Body of pancreas (tissue), 4 donors: ENCODE measurements around the gene KCNMB2. TPM values are rescaled to one million over a fixed set of nuclear protein-coding genes. Genes with fewer than 3 reads are reported as not detected.

ENCODE experiments used
- ATAC-seq: fragments of 150-250 bp; one replicate; pipeline ENCODE4 v1.9.1; 2016
- DNase-seq, 4 donors: peaks; one replicate each; pipeline ENCODE4 v3.0.0-alpha.2; 2019
- H3K27ac ChIP-seq, 4 donors: fragments of 200-600 bp; sonication (generic); 1 replicate in 3 of 4; 2 replicates in 1 of 4; pipeline versions ENCODE4 v1.5.1 to v1.6.1; 2016 to 2019; ENCODE audit warnings: mild to moderate bottlenecking in 1 of 4, mixed read lengths in 1 of 4, moderate library complexity in 1 of 4
- H3K27me3 ChIP-seq, 2 donors: fragments of 200-600 bp; sonication (generic); one replicate each; pipeline ENCODE4 v1.6.0; 2016; ENCODE audit warnings: mild to moderate bottlenecking in 1 of 2
- H3K36me3 ChIP-seq, 2 donors: fragments of 200-600 bp; sonication (generic); replicated peaks in 1 of 2; 2 replicates each; pipeline ENCODE4 v1.5.1; 2016; ENCODE audit warnings: low read depth in 2 of 2; ENCODE audit not compliant: insufficient read depth in 1 of 2
- H3K4me1 ChIP-seq: fragments of 200-600 bp; sonication (generic); one replicate; pipeline ENCODE4 v1.6.0; 2016
- H3K4me3 ChIP-seq, 2 donors: fragments of 200-600 bp; sonication (generic); 1 replicate in 1 of 2; 2 replicates in 1 of 2; pipeline ENCODE4 v1.5.1; 2016 to 2019
- H3K9me3 ChIP-seq, 3 donors: fragments of 200-600 bp; sonication (generic); 1 replicate in 2 of 3; 2 replicates in 1 of 3; pipeline ENCODE4 v1.5.1; 2016
- CTCF ChIP-seq, 7 experiments: fragments of 450-650 bp in 4 of 7; fragments of 200-600 bp in 3 of 7; sonication (generic) in 3 of 7; IDR thresholded peaks; one replicate each; pipeline ENCODE4 v1.5.1; 2016 to 2019; ENCODE audit warnings: antibody characterized with exemption in 7 of 7
- POLR2A ChIP-seq, 3 donors: fragments of 450-650 bp; IDR thresholded peaks; one replicate each; pipeline ENCODE4 v1.6.1; 2016; ENCODE audit warnings: antibody characterized with exemption in 3 of 3, mild to moderate bottlenecking in 2 of 3
- WGBS, 2 donors: methylation state at CpG; one replicate each; pipeline ENCODE4 v1.1.5; 2017; 5-methylcytosine and 5-hydroxymethylcytosine counted together
- intact Hi-C: fragments of 100-400 bp; cut with DNase I; formaldehyde crosslinking; loops from one replicate; pipeline ENCODE4 v1.15.1; 2023
- total RNA-seq, 2 donors: library from RNA; depleted of rRNA; stranded (reverse); fragments of >200 nt; gene quantifications; one replicate each; pipeline ENCODE4 v1.1.0, GENCODE V29; 2016

KCNMB2 gene
- total RNA-seq, 2 donors from 2014 or later = 2.3 TPM; not detected in 1

GRCh38 chr3:178558637-178559036, 22.4 kb downstream of the KCNMB2 start:
- DNase-seq = no peak
- ATAC-seq = no peak
- Histone ChIP-seq H3K4me1 (no peaks in the 10 kb centered on the region), H3K27ac (no peak overlapping the region), H3K27me3 (no peaks in the 10 kb centered on the region), H3K9me3 (no peaks in the 10 kb centered on the region), H3K4me3 (no peak overlapping the region), H3K36me3 (no peaks in the 10 kb centered on the region)
- WGBS, 2 donors = 76 to 81% methylated on average over 8 of the region's 8 CpGs
- intact Hi-C loops = no loop called here
- TF ChIP-seq CTCF (IDR thresholded peaks at IDR 0.05) (no peak), POLR2A (IDR thresholded peaks at IDR 0.05) (no peak)

GRCh38 chr3:178560759-178561158, 24.5 kb downstream of the KCNMB2 start:
- H3K4me1 ChIP-seq = no peaks in the 10 kb centered on the region
- no peak for TF ChIP-seq CTCF (IDR thresholded peaks at IDR 0.05)
- TF ChIP-seq POLR2A (IDR thresholded peaks at IDR 0.05) = no peak
- no peak overlapping the region for H3K27ac ChIP-seq
- WGBS, 2 donors = 56 to 73% methylated on average over 3 of the region's 3 CpGs
- DNase-seq (no peak), ATAC-seq (no peak)
- no peaks in the 10 kb centered on the region for H3K27me3 ChIP-seq
- no peaks in the 10 kb centered on the region for H3K36me3 ChIP-seq
- intact Hi-C loops = no loop called here
- no peaks in the 10 kb centered on the region for H3K9me3 ChIP-seq
- no peak overlapping the region for H3K4me3 ChIP-seq

- no peaks in the 10 kb centered on the region for H3K9me3 ChIP-seq
- H3K36me3 ChIP-seq = no peaks in the 10 kb centered on the region
These were observed 25.0 kb downstream of the KCNMB2 start for GRCh38 chr3:178561239-178561638.

GRCh38 chr3:178562143-178562946, 26.1 kb downstream of the KCNMB2 start:
- DNase-seq (no peak), ATAC-seq (no peak)
- no peak overlapping the region for H3K4me3 ChIP-seq
- no peaks in the 10 kb centered on the region for H3K4me1 ChIP-seq
- no peaks in the 10 kb centered on the region for H3K9me3 ChIP-seq
- 83 to 84% methylated on average over 4 of the region's 4 CpGs for WGBS, 2 donors
- H3K27me3 ChIP-seq = no peaks in the 10 kb centered on the region
- no peak overlapping the region for H3K27ac ChIP-seq
- TF ChIP-seq CTCF (IDR thresholded peaks at IDR 0.05) (no peak), POLR2A (IDR thresholded peaks at IDR 0.05) (no peak)
- H3K36me3 ChIP-seq = no peaks in the 10 kb centered on the region
- intact Hi-C loops = no loop called here

More at GRCh38 chr3:178561239-178561638, 25.0 kb downstream of the KCNMB2 start:
- H3K4me1 ChIP-seq = no peaks in the 10 kb centered on the region
- H3K27me3 ChIP-seq = no peaks in the 10 kb centered on the region
- no peak overlapping the region for H3K27ac ChIP-seq
- no peak overlapping the region for H3K4me3 ChIP-seq
- DNase-seq = no peak
- TF ChIP-seq CTCF (IDR thresholded peaks at IDR 0.05) (no peak), POLR2A (IDR thresholded peaks at IDR 0.05) (no peak)
- no peak for ATAC-seq
- WGBS, 2 donors = 80 to 94% methylated on average over 4 of the region's 4 CpGs
- intact Hi-C loops = no loop called here

GRCh38 chr3:178562947-178563232, 26.7 kb downstream of the KCNMB2 start:
- no peak overlapping the region for H3K27ac ChIP-seq
- no peaks in the 10 kb centered on the region for H3K9me3 ChIP-seq
- intact Hi-C loops = no loop called here
- TF ChIP-seq POLR2A (IDR thresholded peaks at IDR 0.05) (no peak), CTCF (IDR thresholded peaks at IDR 0.05) (no peak)
- DNase-seq = no peak
- no peaks in the 10 kb centered on the region for H3K36me3 ChIP-seq
- no peaks in the 10 kb centered on the region for H3K4me1 ChIP-seq
- WGBS, 2 donors = 54 to 58% methylated on average over 1 of the region's 1 CpG
- H3K4me3 ChIP-seq = no peak overlapping the region
- H3K27me3 ChIP-seq = no peaks in the 10 kb centered on the region
- ATAC-seq = no peak
